ENCODE results near the gene LPIN1. TPM values are rescaled to one million over a fixed set of nuclear protein-coding genes. Genes with fewer than 3 reads are reported as not detected.
A peak's percentile ranks its signal among the peaks of the same experiment; 100 is the strongest.

The LPIN1 gene
- total and polyA plus RNA-seq, 4 donors: 10.1 to 27.4 (median 13.4) TPM

- peak; percentile 95 for TF ChIP-seq MAX (IDR thresholded peaks at IDR 0.05)
- TF ChIP-seq SP1 (IDR thresholded peaks at IDR 0.05): no peak
- no peak for TF ChIP-seq YY1 (IDR thresholded peaks at IDR 0.05)
- no peak for TF ChIP-seq ATF3 (IDR thresholded peaks at IDR 0.05)
- peak; percentile 96 for TF ChIP-seq RAD21 (IDR thresholded peaks at IDR 0.05)
- TF ChIP-seq REST (IDR thresholded peaks at IDR 0.05): peak; percentile 5
- no peak for TF ChIP-seq HNF4A (conservative IDR thresholded peaks at IDR 0.05)
- TF ChIP-seq CTCF (IDR thresholded peaks at IDR 0.05; ENCODE audit: low read depth, low read length, missing input control): peak; percentile 93
- no peak for TF ChIP-seq TAF1 (conservative IDR thresholded peaks at IDR 0.05)
- peak; percentile 83 for DNase-seq (ENCODE audit: low spot score)
- H3K27me3 ChIP-seq (ENCODE audit: control insufficient read depth in 4 of 4, insufficient read depth in 4 of 4, low read length in 3 of 4): no peaks in the 10 kb centered on the region
- no peaks in the 10 kb centered on the region for H3K9me3 ChIP-seq (ENCODE audit: control insufficient read depth in 4 of 4, low read length in 3 of 4)
- no peak overlapping the region for H3K4me3 ChIP-seq (ENCODE audit: low read depth in 1 of 3, low read length in 3 of 3)
- peaks cover 7 to 40% (median 35%) of the 10 kb centered on the region in 4 donors for H3K36me3 ChIP-seq (ENCODE audit: control insufficient read depth in 4 of 4, insufficient read depth in 3 of 4, low read depth in 1 of 4, low read length in 3 of 4)
- WGBS: 26% methylated on average over 23 of the region's 23 CpGs
- peaks cover 0 to 10% (median 6%) of the 10 kb centered on the region in 4 donors for H3K4me1 ChIP-seq (ENCODE audit: control insufficient read depth in 4 of 4, insufficient read depth in 4 of 4, low read length in 3 of 4)
- H3K9ac ChIP-seq (ENCODE audit: low read depth in 1 of 2, low read length in 2 of 2): peak overlapping the region in 1 of 2 donors; percentile 38
- no peak overlapping the region for H3K27ac ChIP-seq (ENCODE audit: low read depth in 1 of 2, low read length in 2 of 2)
These were observed 32.7 kb downstream of the LPIN1 start for GRCh38 chr2:11778923-11779757.

- 98% methylated on average over 3 of the region's 3 CpGs for WGBS
- Histone ChIP-seq H3K4me3 (ENCODE audit: low read depth in 1 of 3, low read length in 3 of 3) (no peak overlapping the region), H3K27ac (ENCODE audit: low read depth in 1 of 2, low read length in 2 of 2) (no peak overlapping the region), H3K4me1 (ENCODE audit: control insufficient read depth in 4 of 4, insufficient read depth in 4 of 4, low read length in 3 of 4) (peaks cover 0 to 6% (median 4%) of the 10 kb centered on the region in 4 donors), H3K27me3 (ENCODE audit: control insufficient read depth in 4 of 4, insufficient read depth in 4 of 4, low read length in 3 of 4) (no peaks in the 10 kb centered on the region), H3K9ac (ENCODE audit: low read depth in 1 of 2, low read length in 2 of 2) (no peak overlapping the region), H3K9me3 (ENCODE audit: control insufficient read depth in 4 of 4, low read length in 3 of 4) (no peaks in the 10 kb centered on the region), H3K36me3 (ENCODE audit: control insufficient read depth in 4 of 4, insufficient read depth in 3 of 4, low read depth in 1 of 4, low read length in 3 of 4) (peaks cover 14 to 59% (median 41%) of the 10 kb centered on the region in 4 donors)
- no peak for DNase-seq (ENCODE audit: low spot score)
- TF ChIP-seq SP1 (IDR thresholded peaks at IDR 0.05): no peak
- no peak for TF ChIP-seq ATF3 (IDR thresholded peaks at IDR 0.05)
- TF ChIP-seq TAF1 (conservative IDR thresholded peaks at IDR 0.05): no peak
- TF ChIP-seq GABPA (IDR thresholded peaks at IDR 0.05 in 1 of 2, conservative IDR thresholded peaks at IDR 0.05 in 1 of 2): no peak
- no peak for TF ChIP-seq NR2F2 (IDR thresholded peaks at IDR 0.05)
- no peak for TF ChIP-seq ZBTB33 (IDR thresholded peaks at IDR 0.05)
These were observed 35.2 kb downstream of the LPIN1 start for GRCh38 chr2:11781602-11782001.

All from liver (tissue), 9 donors.